Kidney (tissue), 14 donors: ENCODE results near the gene CTDP1. TPM values are rescaled to one million over a fixed set of nuclear protein-coding genes. Genes with fewer than 3 reads are reported as not detected.
"Not testable (repeated sequence)": the region's sequence is repeated elsewhere in the genome, so short reads cannot be mapped to it uniquely, and the experiment has no call there.

ENCODE experiments used
- DNase-seq, 5 donors: peaks; one replicate each; pipeline ENCODE4 v3.0.0-alpha.2; 2013 to 2020
- FAIRE-seq: peaks from 2 replicates; lab custom pipeline; 2012; peaks lifted over from hg19 to GRCh38; lab: Jason Lieb, UNC
- H3K27ac ChIP-seq, 2 donors: one replicate each; pipeline ENCODE4 v1.7.0; 2013; ENCODE audit warnings: low read depth in 2 of 2, low read length in 2 of 2, inconsistent platforms in 1 of 2
- H3K27me3 ChIP-seq: one replicate; pipeline ENCODE4 v1.7.1; 2013; ENCODE audit warnings: low read length, inconsistent platforms; ENCODE audit not compliant: control insufficient read depth, insufficient read depth
- H3K36me3 ChIP-seq, 3 donors: one replicate each; pipeline versions ENCODE4 v1.7.0 to v1.7.1; 2013; ENCODE audit warnings: low read length in 3 of 3, control low read depth in 1 of 3, inconsistent platforms in 1 of 3; ENCODE audit not compliant: insufficient read depth in 3 of 3, control insufficient read depth in 2 of 3
- H3K4me1 ChIP-seq, 3 donors: one replicate each; pipeline versions ENCODE4 v1.7.0 to v1.7.1; 2013; ENCODE audit warnings: low read length in 3 of 3, inconsistent platforms in 1 of 3, low read depth in 1 of 3; ENCODE audit not compliant: control insufficient read depth in 2 of 3, insufficient read depth in 2 of 3
- H3K4me3 ChIP-seq, 3 donors: one replicate each; pipeline versions ENCODE4 v1.7.0 to v1.8.1; 2013; ENCODE audit warnings: low read length in 3 of 3, control low read depth in 1 of 3, inconsistent platforms in 1 of 3
- H3K9ac ChIP-seq, 3 donors: one replicate each; pipeline versions ENCODE4 v1.7.0 to v1.7.1; 2013; ENCODE audit warnings: low read length in 3 of 3, control low read depth in 1 of 3, inconsistent platforms in 1 of 3
- H3K9me3 ChIP-seq, 3 donors: one replicate each; pipeline versions ENCODE4 v1.7.0 to v1.7.1; 2013; ENCODE audit warnings: low read length in 3 of 3, control low read depth in 1 of 3, inconsistent platforms in 1 of 3; ENCODE audit not compliant: control insufficient read depth in 2 of 3, insufficient read depth in 1 of 3
- CTCF ChIP-seq: IDR thresholded peaks from 3 replicates; pipeline ENCODE4 v1.5.1; 2012; ENCODE audit warnings: mild to moderate bottlenecking, moderate library complexity, borderline replicate concordance; ENCODE audit not compliant: insufficient read depth; ENCODE audit errors: extremely low read depth
- intact Hi-C: fragments of 100-400 bp; cut with DNase I; formaldehyde crosslinking; loops from one replicate; pipeline ENCODE4 v1.11.1; 2022
- polyA plus RNA-seq: library from polyadenylated mRNA; stranded (reverse); fragments of 350-450 nt; fragmentation: Illumina TruSeq; extraction: RNeasy Lipid Tissue Mini Kit (QIAGEN cat#74804); gene quantifications from one replicate; pipeline ENCODE4 v1.2.3, GENCODE V29; 2014; ENCODE audit warnings: low read depth, low replicate concordance; ENCODE audit not compliant: insufficient read depth
- total RNA-seq: library from RNA; stranded (reverse); fragmentation: NEBNext Ultra II Directional; extraction: Animal tissue kit (Norgen Biotek cat#: 25700); gene quantifications from one replicate; pipeline ENCODE4 v1.2.1, GENCODE V29; 2021
- donor health status: control.
- donor health status: control.
- donor health status: control.
- donor health status: control.
- donor health status: control.
- donor health status: DM: yes; HTN: yes; CAD: no.
- donor health status: Normal renal cell carcinoma (clear cell type).

Gene CTDP1
- total and polyA plus RNA-seq, 2 donors from 2014 or later = 11.1 to 21.8 TPM

- H3K27ac ChIP-seq = no peak overlapping the region
- TF ChIP-seq CTCF = no peak
- no peak overlapping the region for H3K9ac ChIP-seq
- DNase-seq (peak in 4 of 5 donors; percentile 50 to 73 (median 56)), FAIRE-seq (no peak)
- H3K4me3 ChIP-seq = no peak overlapping the region
- H3K9me3 ChIP-seq = no peaks in the 10 kb centered on the region
- H3K36me3 ChIP-seq = peaks cover 0 to 7% (median 6%) of the 10 kb centered on the region in 3 donors
- no peaks in the 10 kb centered on the region for H3K27me3 ChIP-seq
- peaks cover 0 to 6% (median 5%) of the 10 kb centered on the region in 3 donors for H3K4me1 ChIP-seq
- intact Hi-C loops = no loop called here
Observed at GRCh38 chr18:79749251-79750191, 69.9 kb downstream of the CTDP1 start.

DNA sequence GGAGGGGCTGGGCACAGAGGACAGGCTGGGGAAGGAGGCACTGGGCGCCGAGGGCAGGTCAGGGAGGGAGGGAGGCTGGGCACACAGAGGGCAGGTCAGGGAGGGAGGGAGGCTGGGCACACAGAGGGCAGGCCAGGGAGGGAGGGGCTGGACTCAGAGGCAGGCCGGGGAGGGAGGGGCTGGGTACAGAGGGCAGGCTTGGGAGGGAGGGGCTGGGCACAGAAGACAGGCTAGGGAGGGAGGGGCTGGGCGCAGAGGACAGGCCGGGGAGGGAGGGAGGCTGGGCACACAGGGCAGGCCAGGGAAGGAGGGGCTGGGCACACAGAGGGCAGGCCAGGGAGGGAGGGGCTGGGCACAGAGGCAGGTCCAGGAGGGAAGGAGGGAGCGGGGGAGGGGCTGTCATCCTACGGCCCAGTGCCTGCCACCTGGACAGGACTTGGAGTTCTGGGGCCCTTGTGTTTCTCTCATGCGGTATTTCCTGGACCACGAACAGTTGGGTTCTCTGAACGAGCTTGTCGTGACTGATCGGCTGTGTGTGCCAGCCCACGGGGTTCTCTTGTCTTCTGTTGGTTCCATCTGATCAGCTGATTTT lies 71.5 kb downstream of the CTDP1 start:
- Histone ChIP-seq H3K9ac (no peak overlapping the region), H3K9me3 (no peaks in the 10 kb centered on the region), H3K4me1 (peaks cover 0 to 6% (median 5%) of the 10 kb centered on the region in 3 donors), H3K27ac (no peak overlapping the region), H3K4me3 (no peak overlapping the region), H3K36me3 (peaks cover 0 to 14% (median 8%) of the 10 kb centered on the region in 3 donors), H3K27me3 (no peaks in the 10 kb centered on the region)
- no peak for FAIRE-seq
- DNase-seq = peak in 4 of 5 donors; percentile 36 to 58 (median 48)
- TF ChIP-seq CTCF = no peak
- intact Hi-C loops = no loop called here

DNA sequence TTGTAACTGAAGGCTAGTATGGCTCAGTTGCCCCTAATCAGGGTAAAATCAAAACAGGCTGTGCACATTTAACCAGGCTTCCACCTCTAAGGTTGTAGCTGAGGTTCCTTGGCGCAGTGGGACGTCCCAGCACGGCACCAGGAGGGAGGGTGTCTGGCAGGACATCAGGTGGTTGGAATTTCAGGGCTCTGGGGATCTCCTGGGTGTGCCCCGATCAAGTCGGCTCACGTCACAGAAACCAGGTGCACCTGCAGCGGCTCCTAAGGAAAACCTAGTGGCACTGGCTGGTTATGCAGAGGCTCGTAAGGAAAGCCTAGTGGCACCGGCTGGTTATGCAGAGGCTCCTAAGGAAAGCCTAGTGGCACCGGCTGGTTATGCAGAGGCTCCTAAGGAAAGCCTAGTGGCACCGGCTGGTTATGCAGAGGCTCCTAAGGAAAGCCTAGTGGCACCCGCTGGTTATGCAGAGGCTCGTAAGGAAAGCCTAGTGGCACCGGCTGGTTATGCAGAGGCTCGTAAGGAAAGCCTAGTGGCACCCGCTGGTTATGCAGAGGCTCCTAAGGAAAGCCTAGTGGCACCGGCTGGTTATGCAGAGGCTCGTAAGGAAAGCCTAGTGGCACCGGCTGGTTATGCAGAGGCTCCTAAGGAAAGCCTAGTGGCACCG lies 72.4 kb downstream of the CTDP1 start:
- H3K9ac ChIP-seq, H3K4me1 ChIP-seq, H3K9me3 ChIP-seq, H3K4me3 ChIP-seq, FAIRE-seq, H3K27ac ChIP-seq, H3K27me3 ChIP-seq, intact Hi-C loops: not testable (repeated sequence)
- DNase-seq = peak in 1 of 5 donors; percentile 3
- H3K36me3 ChIP-seq = peaks cover 0 to 14% (median 8%) of the 10 kb centered on the region in 3 donors

GRCh38 chr18:79752946-79753345 lies 73.3 kb downstream of the CTDP1 start:
- H3K27ac ChIP-seq, H3K9me3 ChIP-seq, FAIRE-seq, H3K4me3 ChIP-seq, H3K27me3 ChIP-seq, DNase-seq, H3K9ac ChIP-seq, intact Hi-C loops, H3K4me1 ChIP-seq: not testable (repeated sequence)
- H3K36me3 ChIP-seq = peaks cover 0 to 14% (median 8%) of the 10 kb centered on the region in 3 donors
